Measurements from ENCODE around the gene SRI.

DNA sequence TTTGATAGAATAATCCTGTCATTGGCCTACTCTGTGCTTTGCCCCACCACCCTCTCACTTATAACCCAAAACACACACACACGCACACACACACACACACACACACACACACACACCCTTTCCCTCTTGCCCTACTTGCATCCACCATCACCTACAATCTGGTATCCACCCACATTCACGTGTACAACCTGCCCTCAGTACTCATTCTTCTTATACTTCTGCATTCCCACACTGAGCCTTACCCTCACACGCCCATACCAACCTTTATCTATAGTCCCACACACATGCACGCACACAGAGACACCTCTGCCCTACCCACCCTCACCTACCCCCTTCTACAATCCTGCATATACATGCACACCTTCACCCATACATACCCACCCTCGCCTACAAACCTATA is 10.8 kb upstream of the SRI start:
- TF ChIP-seq POLR2A (IDR thresholded peaks at IDR 0.05; ENCODE audit: low read length) (no peak), GATA1 (IDR thresholded peaks at IDR 0.05; ENCODE audit: low read depth, low read length) (no peak)

Data from erythroblast (primary cell).